HL-60 (cell line): ENCODE data around the gene SYN1.
A peak's percentile ranks its signal among the peaks of the same experiment; 100 is the strongest.

Experiments
- DNase-seq, 2 experiments: peaks; one replicate each; pipeline ENCODE4 v3.0.0-alpha.2; 2010 to 2020; ENCODE audit warnings: low read depth in 1 of 2, low spot score in 1 of 2
- H3K27ac ChIP-seq: fragments of 250-450 bp; sonication (Bioruptor Pico); replicated peaks from 2 replicates; pipeline ENCODE4 v1.5.1; 2020; ENCODE audit warnings: mild to moderate bottlenecking, moderate library complexity
- H3K27me3 ChIP-seq: fragments of 250-450 bp; sonication (Bioruptor Pico); 2 replicates; pipeline ENCODE4 v1.5.1; 2021; ENCODE audit warnings: mild to moderate bottlenecking, moderate library complexity; ENCODE audit not compliant: insufficient read depth, poor library complexity, severe bottlenecking
- H3K4me3 ChIP-seq: replicated peaks from 2 replicates; pipeline ENCODE4 v1.5.1; 2011; ENCODE audit warnings: mild to moderate bottlenecking, control low read depth, low read length; ENCODE audit not compliant: insufficient read depth
- CTCF ChIP-seq: IDR thresholded peaks from one replicate; pipeline ENCODE4 v1.5.1; 2011; ENCODE audit warnings: low read length, control low read depth, inconsistent platforms; ENCODE audit not compliant: insufficient read depth
- GABPA ChIP-seq: IDR thresholded peaks from 2 replicates; pipeline ENCODE4 v1.6.1; 2012; ENCODE audit warnings: low read depth
- POLR2AphosphoS5 ChIP-seq: IDR thresholded peaks from 2 replicates; pipeline ENCODE4 v1.6.1; 2012; ENCODE audit warnings: low read depth
- REST ChIP-seq: IDR thresholded peaks from 2 replicates; pipeline ENCODE4 v1.6.1; 2012; ENCODE audit warnings: low read depth; ENCODE audit not compliant: insufficient replicate concordance
- SPI1 ChIP-seq: IDR thresholded peaks from 2 replicates; pipeline ENCODE4 v1.6.1; 2012; ENCODE audit warnings: low read depth, mild to moderate bottlenecking, borderline replicate concordance

The SYN1 gene

GRCh38 chrX:47661539-47661938, 41.9 kb upstream of the SYN1 start:
- Histone ChIP-seq H3K27ac (no peak overlapping the region), H3K27me3 (no peaks in the 10 kb centered on the region), H3K4me3 (no peak overlapping the region)
- no peak for TF ChIP-seq REST
- no peak for TF ChIP-seq CTCF
- TF ChIP-seq POLR2AphosphoS5, result no peak
- TF ChIP-seq GABPA, result no peak
- no peak for TF ChIP-seq SPI1
- DNase-seq, result no peak

GRCh38 chrX:47659421-47659726, 39.7 kb upstream of the SYN1 start:
- Histone ChIP-seq H3K27me3 (no peaks in the 10 kb centered on the region), H3K4me3 (peak overlapping the region; percentile 54), H3K27ac (peak overlapping the region; percentile 99)
- TF ChIP-seq SPI1, result no peak
- TF ChIP-seq CTCF, result no peak
- no peak for TF ChIP-seq GABPA
- DNase-seq, result no peak

- H3K27ac ChIP-seq, result peak within 1 kb of the TSS; percentile 99
- DNase-seq, result peak; percentile 84 to 93
- TF ChIP-seq POLR2AphosphoS5 (peak; percentile 82), REST (peak; percentile 37), GABPA (no peak), SPI1 (no peak)
- H3K27me3 ChIP-seq, result no peaks in the 10 kb centered on the region
- peak within 1 kb of the TSS; percentile 54 for H3K4me3 ChIP-seq
Measured at GRCh38 chrX:47658684-47659420, 39.2 kb upstream of the SYN1 start, which contains the start of gene UXT. Gene UXT, minus strand, starts transcription at chrX:47659180. Its CDS starts 253 bp downstream, at chrX:47658927.

- H3K27me3 ChIP-seq, result no peaks in the 10 kb centered on the region
- no peak for TF ChIP-seq POLR2AphosphoS5
- TF ChIP-seq CTCF, result no peak
- no peak for DNase-seq
- H3K27ac ChIP-seq, result peak overlapping the region; percentile 99
- peak overlapping the region; percentile 54 for H3K4me3 ChIP-seq
Measured at GRCh38 chrX:47658301-47658683, 38.6 kb upstream of the SYN1 start.
